IMR-90 (cell line): ENCODE data around the gene TIMM50. TPM values are rescaled to one million over a fixed set of nuclear protein-coding genes. Genes with fewer than 3 reads are reported as not detected.

ENCODE experiments used
- polyA plus RNA-seq, 3 experiments: library from polyadenylated mRNA; depleted of rRNA; stranded (reverse); fragments of >200 nt; gene quantifications; 2 replicates each; pipeline ENCODE4 v1.2.3, GENCODE V29; 2012; ENCODE audit warnings: low replicate concordance in 1 of 3
- total RNA-seq: library from RNA; depleted of rRNA; stranded (reverse); fragments of >200 nt; gene quantifications from 2 replicates; pipeline ENCODE4 v1.2.3, GENCODE V29; 2012
- TF ChIP-seq, protein P1 (sequence below): fragments of 150-350 bp; IDR thresholded peaks from 2 replicates; pipeline ENCODE4 v1.6.1; 2016; ENCODE audit warnings: low read depth, mild to moderate bottlenecking, low read length, moderate library complexity, borderline replicate concordance

The TIMM50 gene
- total and polyA plus RNA-seq, 2 of the 4 experiments (the other 2 are of a cell fraction): 52.0 to 76.8 TPM

DNA sequence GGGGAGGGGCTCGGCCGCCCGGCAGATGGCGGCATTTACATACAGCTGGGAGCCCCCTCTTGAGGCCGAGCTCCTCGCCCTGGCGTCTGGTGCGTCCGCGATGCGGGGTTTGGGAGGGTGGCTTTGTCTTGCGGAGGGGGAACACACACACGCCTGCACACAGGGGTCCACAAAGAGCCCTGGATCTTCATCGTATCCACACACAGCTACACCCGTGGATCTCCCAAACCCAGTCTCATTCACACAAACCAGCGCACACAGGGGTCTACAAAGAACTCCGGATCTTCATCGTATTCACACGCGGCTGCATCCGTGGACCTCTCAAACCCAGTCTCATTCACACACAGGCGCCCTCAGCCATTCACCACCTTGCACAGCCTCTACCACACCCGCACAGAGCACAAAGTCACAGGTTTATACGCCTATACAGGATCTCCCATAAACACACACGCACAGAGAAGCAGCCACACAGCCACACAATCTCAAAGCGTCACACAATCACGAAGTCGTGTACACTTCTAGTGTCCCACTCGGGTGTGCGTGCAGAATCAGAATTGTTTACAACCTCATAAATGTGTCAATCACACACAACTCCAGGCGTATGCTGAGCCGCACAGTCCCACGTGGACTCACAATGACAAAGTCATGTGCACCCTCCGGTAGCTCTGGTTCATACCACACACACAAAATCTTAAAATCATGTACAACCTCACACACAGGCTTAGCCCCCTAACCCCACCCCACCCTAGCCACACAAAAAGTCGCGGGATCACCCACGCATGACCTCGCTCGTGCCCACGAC is 17.6 kb downstream of the TIMM50 start (continued):
- TF ChIP-seq, protein P1, sequence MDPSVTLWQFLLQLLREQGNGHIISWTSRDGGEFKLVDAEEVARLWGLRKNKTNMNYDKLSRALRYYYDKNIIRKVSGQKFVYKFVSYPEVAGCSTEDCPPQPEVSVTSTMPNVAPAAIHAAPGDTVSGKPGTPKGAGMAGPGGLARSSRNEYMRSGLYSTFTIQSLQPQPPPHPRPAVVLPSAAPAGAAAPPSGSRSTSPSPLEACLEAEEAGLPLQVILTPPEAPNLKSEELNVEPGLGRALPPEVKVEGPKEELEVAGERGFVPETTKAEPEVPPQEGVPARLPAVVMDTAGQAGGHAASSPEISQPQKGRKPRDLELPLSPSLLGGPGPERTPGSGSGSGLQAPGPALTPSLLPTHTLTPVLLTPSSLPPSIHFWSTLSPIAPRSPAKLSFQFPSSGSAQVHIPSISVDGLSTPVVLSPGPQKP: no peak
